ENCODE measurements around the gene GALNT16.

The GALNT16 gene

GRCh38 chr14:69300601-69301221 lies 40.8 kb downstream of the GALNT16 start:
- DNase-seq (ENCODE audit: low spot score): no peak
- Histone ChIP-seq H3K4me3 (no peak overlapping the region), H3K27ac (no peak overlapping the region)
- no peak for TF ChIP-seq CTCF (IDR thresholded peaks at IDR 0.05)

GRCh38 chr14:69303086-69303485 lies 43.1 kb downstream of the GALNT16 start:
- Histone ChIP-seq H3K27ac (no peak overlapping the region), H3K4me3 (no peak overlapping the region)
- DNase-seq (ENCODE audit: low spot score): no peak
- TF ChIP-seq CTCF (IDR thresholded peaks at IDR 0.05): no peak

- no peak for DNase-seq (ENCODE audit: low spot score)
- TF ChIP-seq CTCF (IDR thresholded peaks at IDR 0.05): no peak
- Histone ChIP-seq H3K27ac (peak overlapping the region in 1 of 2 donors; percentile 29), H3K4me3 (no peak overlapping the region)
These were observed 52.6 kb downstream of the GALNT16 start for GRCh38 chr14:69312608-69313007.

- no peak for DNase-seq (ENCODE audit: low spot score)
- TF ChIP-seq CTCF (IDR thresholded peaks at IDR 0.05): no peak
- no peak overlapping the region for H3K4me3 ChIP-seq
- no peak overlapping the region for H3K27ac ChIP-seq
These were observed 53.2 kb downstream of the GALNT16 start for GRCh38 chr14:69313176-69313575.

- Histone ChIP-seq H3K27ac (no peak overlapping the region), H3K4me3 (no peak overlapping the region)
- no peak for DNase-seq (ENCODE audit: low spot score)
- no peak for TF ChIP-seq CTCF (IDR thresholded peaks at IDR 0.05)
These were observed 54.4 kb downstream of the GALNT16 start for GRCh38 chr14:69314327-69314726.

- DNase-seq (ENCODE audit: low spot score): no peak
- no peak for TF ChIP-seq CTCF (IDR thresholded peaks at IDR 0.05)
- no peak overlapping the region for H3K4me3 ChIP-seq
- H3K27ac ChIP-seq: peak overlapping the region in 1 of 2 donors; percentile 32
These were observed 55.3 kb downstream of the GALNT16 start for GRCh38 chr14:69315301-69315700.

- DNase-seq (ENCODE audit: low spot score): no peak
- Histone ChIP-seq H3K27ac (peak overlapping the region; percentile 66 to 81), H3K4me3 (no peak overlapping the region)
- TF ChIP-seq CTCF (IDR thresholded peaks at IDR 0.05): no peak
These were observed 56.6 kb downstream of the GALNT16 start for GRCh38 chr14:69316449-69317101.

All from coronary artery (tissue), 2 donors.